Kidney epithelial cell (primary cell): Measurements from ENCODE around the gene RASA2. TPM values are rescaled to one million over a fixed set of nuclear protein-coding genes. Genes with fewer than 3 reads are reported as not detected.
A peak's percentile ranks its signal among the peaks of the same experiment; 100 is the strongest.

Experiments
- DNase-seq: peaks from one replicate; pipeline ENCODE4 v3.0.0-alpha.2; 2010; ENCODE audit warnings: low read depth
- H3K27me3 ChIP-seq: 2 replicates; pipeline ENCODE4 v1.6.0; 2011; ENCODE audit warnings: low read length; ENCODE audit not compliant: control insufficient read depth, insufficient read depth
- H3K36me3 ChIP-seq: 2 replicates; pipeline ENCODE4 v1.5.1; 2011; ENCODE audit warnings: low read length; ENCODE audit not compliant: control insufficient read depth, insufficient read depth
- H3K4me3 ChIP-seq: 2 replicates; pipeline ENCODE4 v1.5.1; 2011; ENCODE audit warnings: low read depth, mild to moderate bottlenecking, control low read depth, low read length
- total RNA-seq: library from RNA; depleted of rRNA; stranded (reverse); fragments of >200 nt; gene quantifications from 2 replicates; pipeline ENCODE4 v1.2.3, GENCODE V29; 2015
- TF ChIP-seq, protein P1 (sequence below): IDR thresholded peaks from 2 replicates; pipeline ENCODE4 v1.5.1; 2011; ENCODE audit warnings: mild to moderate bottlenecking, moderate library complexity, low read length, control low read depth, inconsistent platforms; ENCODE audit not compliant: insufficient read depth, poor library complexity, severe bottlenecking

The RASA2 gene
- total RNA-seq, 1 donor from 2014 or later = 16.8 TPM

DNA sequence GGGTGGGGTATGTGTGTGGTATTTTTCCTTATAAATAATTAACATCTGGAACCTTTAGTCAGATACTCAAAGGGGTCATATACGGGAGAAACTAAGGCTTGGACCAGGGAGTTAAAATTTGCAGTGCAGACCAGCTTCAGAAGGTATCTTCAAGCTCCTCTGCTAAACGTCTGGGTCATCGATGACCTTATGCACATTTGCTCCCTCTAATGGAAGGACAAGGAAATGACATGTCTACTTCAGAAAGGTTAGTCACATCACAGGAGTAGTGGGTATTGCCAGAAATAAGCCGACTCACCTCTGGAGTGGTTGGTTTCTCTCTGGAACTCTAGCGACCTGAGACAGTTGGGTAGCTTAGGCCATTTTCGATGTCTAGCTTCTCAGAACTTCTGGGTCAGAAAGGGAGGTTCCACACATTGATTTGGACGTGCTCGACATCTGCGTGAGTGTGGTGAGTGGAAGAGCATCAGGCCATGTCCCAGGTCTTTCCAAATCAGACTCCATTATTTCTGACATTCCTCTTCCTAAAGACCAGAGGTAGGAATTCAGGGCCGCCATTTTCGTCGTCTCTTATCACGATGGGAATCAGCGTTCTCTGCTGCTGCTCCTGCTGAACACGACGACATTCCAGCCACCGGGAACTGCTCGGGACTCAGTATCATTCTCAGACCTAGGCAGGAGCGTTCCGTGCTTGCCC, 31.8 kb upstream of the RASA2 start:
- no peak overlapping the region for H3K4me3 ChIP-seq

DNA sequence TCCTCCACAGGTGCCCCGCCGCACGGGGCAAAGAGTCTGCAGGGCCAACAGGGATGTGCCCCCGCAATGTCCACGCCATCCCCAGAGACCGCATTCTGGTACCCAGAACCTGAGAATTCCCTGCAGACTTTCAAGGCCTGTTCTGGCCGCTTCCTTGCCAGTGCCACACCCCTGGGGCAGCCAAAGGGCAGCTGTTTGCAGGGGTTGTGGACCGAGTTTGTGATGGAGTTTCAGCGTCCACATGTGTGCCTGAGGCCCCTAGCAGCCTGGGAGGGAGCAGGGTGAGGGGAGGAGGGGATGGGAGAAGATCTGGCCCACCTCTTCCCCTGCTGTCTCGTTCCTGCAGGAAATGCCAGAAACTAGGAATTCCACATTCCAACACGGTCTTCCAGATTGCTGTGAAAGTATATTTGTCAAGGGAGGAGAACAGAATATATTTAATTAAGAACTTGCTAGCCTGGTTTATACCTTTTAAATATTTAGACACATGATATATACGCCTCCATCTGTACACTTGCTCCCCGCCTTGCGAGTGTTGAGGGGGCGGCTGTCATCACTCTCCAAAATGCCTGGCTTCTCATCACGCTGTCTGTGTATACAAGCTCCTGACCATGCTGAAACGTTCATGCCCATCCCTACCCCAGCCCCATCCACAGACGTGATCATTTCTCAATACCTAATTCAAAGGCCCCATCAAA, 31.1 kb upstream of the RASA2 start:
- no peaks in the 10 kb centered on the region for H3K36me3 ChIP-seq
- no peaks in the 10 kb centered on the region for H3K27me3 ChIP-seq
- DNase-seq = no peak
- no peak overlapping the region for H3K4me3 ChIP-seq
- TF ChIP-seq, protein P1, sequence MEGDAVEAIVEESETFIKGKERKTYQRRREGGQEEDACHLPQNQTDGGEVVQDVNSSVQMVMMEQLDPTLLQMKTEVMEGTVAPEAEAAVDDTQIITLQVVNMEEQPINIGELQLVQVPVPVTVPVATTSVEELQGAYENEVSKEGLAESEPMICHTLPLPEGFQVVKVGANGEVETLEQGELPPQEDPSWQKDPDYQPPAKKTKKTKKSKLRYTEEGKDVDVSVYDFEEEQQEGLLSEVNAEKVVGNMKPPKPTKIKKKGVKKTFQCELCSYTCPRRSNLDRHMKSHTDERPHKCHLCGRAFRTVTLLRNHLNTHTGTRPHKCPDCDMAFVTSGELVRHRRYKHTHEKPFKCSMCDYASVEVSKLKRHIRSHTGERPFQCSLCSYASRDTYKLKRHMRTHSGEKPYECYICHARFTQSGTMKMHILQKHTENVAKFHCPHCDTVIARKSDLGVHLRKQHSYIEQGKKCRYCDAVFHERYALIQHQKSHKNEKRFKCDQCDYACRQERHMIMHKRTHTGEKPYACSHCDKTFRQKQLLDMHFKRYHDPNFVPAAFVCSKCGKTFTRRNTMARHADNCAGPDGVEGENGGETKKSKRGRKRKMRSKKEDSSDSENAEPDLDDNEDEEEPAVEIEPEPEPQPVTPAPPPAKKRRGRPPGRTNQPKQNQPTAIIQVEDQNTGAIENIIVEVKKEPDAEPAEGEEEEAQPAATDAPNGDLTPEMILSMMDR = no peak

More for the DNA sequence above, 31.8 kb upstream of the RASA2 start:
- Histone ChIP-seq H3K27me3 (no peaks in the 10 kb centered on the region), H3K36me3 (no peaks in the 10 kb centered on the region)
- peak; percentile 60 for DNase-seq
- TF ChIP-seq, protein P1 = peak; percentile 64

DNA sequence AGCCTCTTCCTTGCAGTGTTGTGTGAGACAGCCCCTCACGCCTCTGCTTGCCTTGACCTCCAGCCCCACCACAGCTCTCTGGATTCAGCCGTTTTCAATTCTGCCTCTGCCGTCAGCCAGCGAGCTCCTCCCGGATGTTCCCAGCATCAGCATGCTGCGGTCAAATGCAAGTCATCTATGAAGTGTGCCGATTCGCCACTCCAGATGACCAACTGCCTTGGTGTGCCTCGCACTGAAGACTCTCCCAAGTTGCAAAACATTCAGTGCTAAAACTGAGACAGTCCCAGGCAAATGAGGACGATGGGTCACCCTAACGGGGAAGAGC, 30.6 kb upstream of the RASA2 start:
- no peak for DNase-seq
- H3K4me3 ChIP-seq = no peak overlapping the region
- TF ChIP-seq, protein P1 = no peak
- no peaks in the 10 kb centered on the region for H3K36me3 ChIP-seq
- H3K27me3 ChIP-seq = no peaks in the 10 kb centered on the region

DNA sequence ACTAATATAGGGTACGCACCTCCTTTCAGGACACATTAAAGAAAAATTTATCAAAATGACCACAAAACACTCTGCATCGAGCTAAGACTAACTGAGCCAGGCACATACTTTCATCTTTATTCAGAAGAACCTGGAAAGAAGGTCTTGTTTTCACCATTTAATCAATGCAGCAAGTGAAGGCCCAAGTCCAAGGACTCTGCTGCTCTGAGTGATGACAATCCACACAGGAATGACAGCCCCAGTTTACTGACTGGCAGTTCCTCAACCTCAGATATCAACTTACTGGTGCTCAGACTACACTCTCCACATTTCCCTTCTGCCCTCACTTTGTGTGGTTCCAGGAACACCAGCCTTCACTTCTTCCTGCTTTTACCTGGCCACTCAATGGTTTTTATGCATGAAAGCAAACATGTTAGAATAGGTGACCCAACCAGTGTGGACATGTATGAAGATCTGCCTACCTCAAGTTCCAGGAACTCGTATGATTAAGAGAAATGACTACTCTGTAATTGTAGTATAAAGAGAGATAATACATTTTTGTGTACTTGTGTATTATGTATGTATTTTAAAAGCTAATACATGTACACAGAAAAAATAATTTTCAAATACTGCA, 29.1 kb upstream of the RASA2 start:
- H3K27me3 ChIP-seq = no peaks in the 10 kb centered on the region
- H3K4me3 ChIP-seq = no peak overlapping the region
- TF ChIP-seq, protein P1 = no peak
- no peak for DNase-seq
- no peaks in the 10 kb centered on the region for H3K36me3 ChIP-seq

DNA sequence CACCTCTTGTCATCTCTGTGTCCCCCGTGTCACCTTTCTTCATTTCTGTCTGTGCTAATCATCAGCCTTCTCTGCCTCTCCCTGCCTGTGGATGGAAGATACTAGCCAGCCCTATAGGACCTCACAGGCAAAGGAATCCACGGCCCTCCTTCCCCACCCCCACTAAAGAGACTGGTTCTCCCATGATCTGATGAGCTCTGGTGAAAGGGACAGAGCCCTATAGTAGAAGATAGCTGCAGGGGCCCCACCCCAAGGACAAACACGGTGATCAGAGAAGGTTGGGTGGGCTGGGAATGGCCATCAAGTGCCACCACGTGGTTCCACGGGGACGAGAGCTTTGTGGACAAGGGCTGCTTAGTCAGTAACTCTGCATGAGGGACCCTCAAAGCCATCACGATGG, 27.8 kb upstream of the RASA2 start:
- Histone ChIP-seq H3K4me3 (no peak overlapping the region), H3K27me3 (no peaks in the 10 kb centered on the region), H3K36me3 (no peaks in the 10 kb centered on the region)
- no peak for DNase-seq
- TF ChIP-seq, protein P1 = no peak
